ENCODE measurements around the gene HAO2.
"Not testable (repeated sequence)": the region's sequence is repeated elsewhere in the genome, so short reads cannot be mapped to it uniquely, and the experiment has no call there.

Gene HAO2

DNA sequence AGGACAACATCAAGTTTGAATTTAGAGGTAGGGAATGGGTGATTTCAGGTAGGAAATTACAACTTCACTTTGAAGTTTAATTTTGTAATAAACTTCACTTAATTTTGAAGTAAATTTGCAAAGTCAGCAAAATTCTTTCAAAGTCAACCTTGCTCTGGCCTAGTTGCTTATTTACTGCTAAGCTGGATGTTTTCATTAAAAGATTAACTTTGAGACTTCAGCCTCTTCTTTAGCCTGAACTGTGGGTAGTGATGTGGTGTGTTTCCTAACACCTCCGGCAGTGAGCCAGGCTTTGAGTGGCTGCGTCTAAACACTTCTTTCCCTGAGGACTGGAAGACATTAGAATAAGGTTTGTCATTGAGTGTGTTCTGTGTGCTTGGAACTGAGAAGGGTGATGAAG is at the start of gene HAO2:
Gene HAO2 (plus strand): TSS at position 232 of the 400 bp plus-strand sequence. CDS start 12,301 bp downstream, outside the sequence.
- DNase-seq (ENCODE audit: low read depth in 2 of 2) = no peak

GRCh38 chr1:119320100-119320499 is 48.5 kb upstream of the HAO2 start:
- DNase-seq (ENCODE audit: low read depth in 2 of 2) = no peak

DNA sequence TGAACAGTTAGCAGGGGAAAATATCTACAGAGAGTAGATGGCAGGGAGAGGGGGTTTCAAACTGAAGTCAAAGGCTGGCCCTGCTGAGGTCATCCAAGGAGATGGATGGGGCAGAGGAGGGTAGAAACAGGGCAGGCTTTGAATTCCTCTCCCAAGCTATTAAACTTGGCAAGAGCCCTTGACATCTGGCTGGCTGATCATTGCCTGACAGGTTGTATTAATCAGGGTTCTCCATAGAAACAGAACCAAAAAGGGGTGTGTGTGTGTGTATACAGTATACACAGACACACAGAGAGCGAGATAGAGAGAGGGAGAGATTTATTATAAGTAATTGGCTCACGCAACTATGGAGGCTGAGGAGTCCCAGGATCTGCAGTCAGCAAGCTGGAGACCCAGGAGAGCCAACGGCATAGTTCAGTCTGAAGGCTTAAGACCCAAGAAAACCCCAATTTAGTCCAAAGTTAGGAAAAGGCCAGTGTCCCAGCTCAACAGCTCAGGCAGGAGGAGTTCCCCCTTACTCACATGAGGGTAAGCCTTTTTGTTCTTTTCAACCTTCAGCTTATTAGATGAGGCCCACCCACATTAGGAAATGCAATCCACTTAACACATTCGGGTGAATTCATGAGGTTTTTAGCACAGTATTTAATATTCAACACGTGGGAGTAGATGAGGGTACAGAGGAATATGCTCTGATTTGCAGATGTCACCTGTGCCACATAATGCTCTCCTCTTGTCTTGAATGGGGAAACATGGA is 46.7 kb upstream of the HAO2 start:
- no peak for DNase-seq (ENCODE audit: low read depth in 2 of 2)

DNA sequence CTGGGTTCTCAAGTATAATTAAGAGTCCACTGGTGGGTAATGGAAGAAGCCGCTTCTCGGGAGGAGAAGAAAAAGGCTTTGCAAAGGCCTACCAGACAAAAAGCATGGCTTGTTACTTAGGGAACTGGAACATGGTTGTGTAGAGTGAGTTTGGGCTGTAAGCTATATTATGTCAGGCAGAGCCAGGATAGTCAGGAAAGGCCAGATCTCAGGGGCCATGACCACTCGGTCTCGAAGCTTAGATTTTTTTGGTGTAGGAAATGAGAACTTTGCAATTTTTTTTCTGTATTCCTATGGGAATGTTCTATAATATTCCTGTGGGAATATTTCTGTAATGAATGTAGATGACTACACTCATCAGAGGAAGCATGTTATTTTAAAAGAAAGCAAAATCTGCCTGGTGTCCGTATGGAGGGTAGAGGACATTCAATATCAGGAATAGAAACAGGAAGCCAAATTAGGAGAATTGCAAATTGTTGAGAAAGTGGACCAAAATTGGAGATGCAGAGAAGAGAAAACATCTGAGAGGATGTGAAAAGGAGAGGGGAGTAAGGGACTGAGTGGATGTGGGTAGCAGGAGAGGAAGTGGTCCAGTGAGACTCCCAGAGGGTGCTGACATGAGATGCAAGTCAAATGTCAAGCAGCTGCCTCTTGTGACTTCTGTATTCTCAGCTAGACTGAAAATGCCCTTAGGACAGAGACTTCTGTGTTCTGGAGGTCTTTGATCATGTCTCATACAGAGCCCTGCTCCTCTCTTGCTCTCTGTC is 45.2 kb upstream of the HAO2 start:
- no peak for DNase-seq (ENCODE audit: low read depth in 2 of 2)

DNA sequence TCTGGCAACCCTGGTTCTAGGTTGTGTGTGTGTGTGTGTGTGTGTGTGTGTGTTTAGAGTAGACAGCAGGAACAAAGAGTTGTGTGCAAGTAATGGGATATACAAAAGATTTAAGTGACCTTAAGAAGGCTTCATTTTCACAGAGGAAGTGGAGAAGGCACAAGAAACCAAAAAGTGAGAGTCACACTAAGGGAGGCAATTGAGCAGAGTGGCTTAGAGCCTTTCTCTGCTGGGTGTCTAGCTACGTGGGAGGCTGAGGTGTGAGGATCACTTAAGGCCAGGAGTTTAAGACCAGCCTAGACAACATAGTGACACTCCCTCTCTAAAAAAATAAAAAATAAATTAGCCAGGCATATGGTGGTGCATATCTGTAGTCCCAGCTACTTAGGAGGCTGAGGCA is 44.4 kb upstream of the HAO2 start:
- no peak for DNase-seq (ENCODE audit: low read depth in 2 of 2)

DNA sequence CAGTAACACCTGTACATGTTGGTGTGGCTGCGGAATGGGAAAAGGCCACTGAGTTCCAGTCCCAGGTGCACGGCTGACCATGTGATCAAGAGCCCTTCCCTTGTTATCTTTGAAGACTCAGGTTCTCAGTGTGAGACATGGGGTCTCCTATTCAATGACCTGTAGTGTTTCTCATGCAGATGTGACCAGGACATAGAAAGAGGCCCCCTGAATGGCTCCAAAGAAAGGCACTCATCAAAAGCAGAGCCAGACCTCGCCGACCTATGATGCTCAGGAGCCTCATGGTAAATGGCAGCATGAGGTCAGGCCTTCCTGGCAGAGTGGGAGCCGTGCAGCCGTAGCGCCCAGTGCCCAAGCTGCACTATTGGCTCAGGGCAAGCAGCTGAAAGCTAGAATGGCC is 42.3 kb upstream of the HAO2 start:
- no peak for DNase-seq (ENCODE audit: low read depth in 2 of 2)

GRCh38 chr1:119327094-119327449 is 41.5 kb upstream of the HAO2 start:
- DNase-seq (ENCODE audit: low read depth in 2 of 2) = no peak

- peak; percentile 8 to 32 for DNase-seq (ENCODE audit: low read depth in 2 of 2)
Measured at GRCh38 chr1:119327450-119328155, 41.0 kb upstream of the HAO2 start.

- no peak for DNase-seq (ENCODE audit: low read depth in 2 of 2)
Measured at GRCh38 chr1:119329541-119330461, 38.8 kb upstream of the HAO2 start.

DNA sequence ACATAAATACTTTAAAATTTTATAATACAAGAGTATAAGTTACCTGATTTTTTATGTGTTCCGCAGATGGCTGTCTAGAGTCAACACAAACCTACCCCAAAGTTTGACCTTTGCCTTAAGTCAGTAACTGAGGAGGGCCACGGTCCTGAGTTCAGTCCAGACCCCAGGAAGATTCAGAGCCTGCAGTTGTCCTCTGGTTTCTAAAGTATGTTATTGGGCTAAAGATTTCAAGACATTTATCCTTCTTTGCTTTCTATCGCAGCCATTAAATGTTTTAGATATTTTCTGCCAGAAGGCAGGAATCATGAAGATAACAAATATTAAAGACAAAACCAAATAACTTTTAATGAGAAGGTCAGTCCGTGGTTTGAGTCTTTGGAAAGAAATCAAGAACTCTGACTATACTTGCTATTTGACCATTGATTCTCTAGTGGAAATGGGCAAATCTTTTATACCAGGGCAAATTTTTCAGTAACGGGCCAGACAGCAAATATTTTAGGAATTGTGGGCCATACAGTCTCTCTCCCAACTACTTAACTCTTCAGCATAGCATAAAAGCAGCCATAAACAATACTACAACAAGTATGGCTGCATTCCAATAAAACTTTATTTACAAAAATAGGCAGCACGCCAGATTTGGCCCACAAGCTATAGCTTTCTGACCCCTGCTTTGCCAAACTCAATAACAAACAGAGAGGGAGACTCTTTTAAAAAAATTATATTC is 38.0 kb upstream of the HAO2 start:
- no peak for DNase-seq (ENCODE audit: low read depth in 2 of 2)

GRCh38 chr1:119331190-119331515 is 37.4 kb upstream of the HAO2 start:
- no peak for DNase-seq (ENCODE audit: low read depth in 2 of 2)

DNA sequence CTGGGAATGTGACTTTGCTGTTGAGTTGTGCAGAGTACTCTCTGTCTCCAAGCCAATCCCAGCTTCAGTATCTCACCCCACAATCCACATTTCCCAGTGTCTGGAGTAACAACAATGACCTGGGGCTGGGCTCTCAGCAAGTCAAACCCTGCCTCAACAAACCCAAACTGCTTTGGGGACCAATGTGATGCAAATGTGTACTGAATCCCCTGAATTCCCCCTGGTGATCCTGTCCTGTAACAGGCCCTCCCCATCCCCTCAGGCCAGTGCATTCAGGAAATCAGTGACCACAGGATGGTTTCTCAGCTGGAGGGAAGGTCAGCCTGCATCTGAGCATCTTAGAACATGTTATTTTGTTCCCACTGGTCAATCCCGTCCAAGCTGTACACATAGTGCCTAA is 36.7 kb upstream of the HAO2 start:
- no peak for DNase-seq (ENCODE audit: low read depth in 2 of 2)

DNA sequence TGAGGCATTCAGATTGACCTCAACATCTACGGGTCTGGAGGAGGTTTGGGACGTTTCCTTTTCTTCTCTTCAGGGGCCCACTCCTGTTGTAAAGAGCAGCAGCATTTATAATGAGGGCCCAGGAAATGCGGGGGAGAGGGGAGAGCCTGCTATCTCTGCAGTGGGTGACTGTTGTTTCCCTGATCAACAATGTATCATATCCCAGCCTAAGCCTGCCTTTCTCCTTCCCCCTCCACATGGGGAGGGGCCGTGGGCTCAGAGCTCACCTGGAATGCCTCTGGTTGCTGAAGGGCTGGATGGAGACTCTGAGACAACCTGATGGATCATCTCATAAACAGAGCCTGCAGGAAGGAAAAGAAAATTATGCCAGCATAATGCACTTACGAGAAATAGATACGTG is 36.0 kb upstream of the HAO2 start:
- no peak for DNase-seq (ENCODE audit: low read depth in 2 of 2)

GRCh38 chr1:119333163-119333896 is 35.3 kb upstream of the HAO2 start:
- no peak for DNase-seq (ENCODE audit: low read depth in 2 of 2)

DNA sequence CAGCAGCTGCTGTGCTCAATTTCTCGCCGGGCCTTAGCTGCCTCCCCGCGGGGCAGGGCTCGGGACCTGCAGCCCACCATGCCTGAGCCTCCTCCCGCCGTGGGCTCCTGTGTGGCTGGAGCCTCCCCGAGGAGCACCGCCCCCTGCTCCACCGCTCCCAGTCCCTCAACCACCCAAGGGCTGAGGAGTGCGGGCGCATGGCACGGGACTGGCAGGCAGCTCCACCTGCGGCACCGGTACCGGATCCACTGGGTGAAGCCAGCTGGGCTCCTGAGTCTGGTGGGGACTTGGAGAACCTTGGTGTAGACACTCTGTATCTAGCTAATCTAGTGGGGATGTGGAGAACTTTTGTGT is 34.7 kb upstream of the HAO2 start:
- not testable (repeated sequence) for DNase-seq (ENCODE audit: low read depth in 2 of 2)

- no peak for DNase-seq (ENCODE audit: low read depth in 2 of 2)
Measured at GRCh38 chr1:119336848-119337247, 31.7 kb upstream of the HAO2 start.

- DNase-seq (ENCODE audit: low read depth in 2 of 2) = no peak
Measured at GRCh38 chr1:119338004-119338403, 30.6 kb upstream of the HAO2 start.

- no peak for DNase-seq (ENCODE audit: low read depth in 2 of 2)
Measured at GRCh38 chr1:119338757-119339156, 29.8 kb upstream of the HAO2 start.

- DNase-seq (ENCODE audit: low read depth in 2 of 2) = no peak
Measured at GRCh38 chr1:119340861-119341261, 27.7 kb upstream of the HAO2 start.

DNA sequence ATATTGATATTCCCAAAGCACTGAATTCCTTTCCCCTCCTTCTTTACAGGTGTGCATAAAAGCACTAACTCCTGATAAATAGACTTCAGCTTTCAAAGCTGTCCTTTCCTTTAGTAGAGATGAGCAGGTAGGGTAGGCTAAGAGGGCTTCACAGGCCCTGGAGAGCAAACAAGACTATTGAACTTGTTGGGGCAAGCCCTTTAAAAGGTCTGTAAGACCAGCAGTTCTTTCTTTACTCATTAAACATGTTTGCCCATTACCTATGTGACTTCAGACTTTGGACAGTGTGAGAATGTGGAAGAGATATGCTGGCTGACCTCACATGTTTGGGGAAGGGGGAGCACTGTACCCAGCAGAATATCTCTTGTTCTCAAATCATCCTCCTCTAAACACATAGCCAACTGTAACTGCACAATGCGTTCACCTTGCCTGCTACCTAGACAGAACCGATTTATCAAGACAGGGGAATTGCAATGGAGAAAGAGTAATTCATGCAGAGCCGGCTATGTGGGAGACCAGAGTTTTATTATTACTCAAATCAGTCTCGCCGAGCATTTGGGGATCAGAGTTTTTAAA is 27.1 kb upstream of the HAO2 start:
- no peak for DNase-seq (ENCODE audit: low read depth in 2 of 2)
